Coronary artery (tissue), 2 donors: ENCODE data around the gene LINC00305.

Experiments used
- DNase-seq: peaks from one replicate; pipeline ENCODE4 v3.0.0-alpha.2; 2017; ENCODE audit warnings: low spot score
- H3K27ac ChIP-seq, 2 donors: fragments of 200-600 bp; sonication (generic); one replicate each; pipeline ENCODE4 v1.5.1; 2016 to 2019
- H3K4me3 ChIP-seq: fragments of 200-600 bp; sonication (generic); 2 replicates; pipeline ENCODE4 v1.5.1; 2016; ENCODE audit warnings: mild to moderate bottlenecking, moderate library complexity
- CTCF ChIP-seq: fragments of 200-600 bp; sonication (generic); IDR thresholded peaks from one replicate; pipeline ENCODE4 v1.5.1; 2019; ENCODE audit warnings: antibody characterized with exemption

LINC00305 gene

DNA sequence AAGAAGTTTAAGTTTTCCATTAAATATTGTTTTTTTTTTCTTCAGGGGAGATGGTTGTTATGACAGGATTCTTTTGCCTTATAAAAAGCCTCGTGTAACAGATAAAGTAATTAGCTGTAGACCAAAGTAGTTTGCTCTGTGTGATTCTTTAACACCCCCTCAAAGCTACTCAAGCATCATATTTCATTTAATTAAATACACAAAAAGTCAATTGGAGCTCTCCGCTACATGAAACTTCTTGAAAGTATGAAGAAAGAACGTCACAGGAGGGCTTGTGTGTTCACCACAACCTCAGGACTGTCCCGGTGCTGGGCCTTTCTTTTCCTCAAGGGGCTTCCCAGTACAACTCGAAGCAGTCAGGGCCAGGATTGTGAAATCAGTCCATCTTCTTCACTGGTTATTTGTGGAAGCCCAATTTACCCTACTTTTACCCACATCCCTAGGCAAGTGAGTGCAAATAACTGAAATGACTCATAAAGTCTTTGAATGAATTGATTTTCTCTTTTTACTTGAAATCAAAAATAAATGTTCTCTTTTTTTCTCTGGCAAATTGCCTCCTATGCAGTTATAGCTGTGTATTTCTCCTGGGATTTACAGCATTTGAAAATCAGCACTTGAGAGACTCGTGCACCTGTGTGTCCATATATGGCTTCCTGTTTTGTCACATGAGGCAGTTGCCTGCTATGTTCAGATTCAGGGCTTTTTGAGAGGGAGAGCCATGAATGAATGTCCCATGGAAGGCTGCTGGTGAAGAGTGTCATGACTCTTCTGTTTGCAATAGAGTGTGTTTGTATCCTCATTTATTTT lies 48.6 kb downstream of the LINC00305 start:
- H3K27ac ChIP-seq = no peak overlapping the region
- no peak for DNase-seq
- H3K4me3 ChIP-seq = no peak overlapping the region
- no peak for TF ChIP-seq CTCF

DNA sequence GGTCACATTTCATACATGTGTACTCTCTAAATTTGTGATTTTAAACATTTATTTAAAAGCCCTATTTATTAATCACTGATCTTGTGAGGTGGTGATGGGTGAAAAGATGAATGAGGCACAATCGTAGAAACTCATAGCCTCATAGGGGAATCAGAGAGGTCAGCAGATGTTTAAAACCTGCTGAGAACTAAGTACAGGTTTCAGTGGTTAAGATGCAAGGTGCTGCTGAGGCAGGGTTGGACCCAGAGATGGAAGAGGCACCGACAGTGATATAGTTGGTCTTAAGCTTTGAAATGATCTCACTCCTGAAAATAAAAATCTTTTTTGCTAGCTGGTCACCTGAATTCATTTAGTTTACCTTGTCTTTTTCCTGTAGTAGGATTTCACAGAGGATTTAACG lies 49.6 kb downstream of the LINC00305 start:
- no peak for DNase-seq
- Histone ChIP-seq H3K27ac (no peak overlapping the region), H3K4me3 (no peak overlapping the region)
- no peak for TF ChIP-seq CTCF

- DNase-seq = no peak
- no peak for TF ChIP-seq CTCF
Observed at GRCh38 chr18:64097497-64097896, 51.4 kb downstream of the LINC00305 start.

DNA sequence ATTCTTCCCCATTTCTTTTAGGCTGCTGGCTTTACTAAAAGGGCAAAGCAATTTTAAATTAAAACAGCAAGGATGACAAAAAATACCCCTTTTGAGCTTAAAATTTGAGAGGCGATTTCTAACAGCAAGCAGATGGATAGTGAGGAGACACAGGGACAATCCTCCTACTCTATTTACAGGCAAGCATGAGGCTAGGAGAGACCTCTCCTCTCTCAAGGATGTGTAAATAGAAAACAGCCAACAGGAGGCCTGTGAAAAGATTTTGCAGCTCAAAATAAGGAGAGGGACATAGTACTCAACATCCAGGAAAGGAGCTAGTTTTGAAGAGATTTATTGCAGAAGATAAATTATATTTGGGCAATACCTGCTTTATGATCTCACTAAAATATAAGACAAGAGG lies 53.8 kb downstream of the LINC00305 start:
- DNase-seq = no peak
- TF ChIP-seq CTCF = no peak
- no peak overlapping the region for H3K4me3 ChIP-seq
- no peak overlapping the region for H3K27ac ChIP-seq

More at GRCh38 chr18:64097497-64097896, 51.4 kb downstream of the LINC00305 start:
- Histone ChIP-seq H3K27ac (no peak overlapping the region), H3K4me3 (no peak overlapping the region)

- no peak for DNase-seq
- TF ChIP-seq CTCF = no peak
Observed at GRCh38 chr18:64094210-64094609, 54.7 kb downstream of the LINC00305 start.

DNA sequence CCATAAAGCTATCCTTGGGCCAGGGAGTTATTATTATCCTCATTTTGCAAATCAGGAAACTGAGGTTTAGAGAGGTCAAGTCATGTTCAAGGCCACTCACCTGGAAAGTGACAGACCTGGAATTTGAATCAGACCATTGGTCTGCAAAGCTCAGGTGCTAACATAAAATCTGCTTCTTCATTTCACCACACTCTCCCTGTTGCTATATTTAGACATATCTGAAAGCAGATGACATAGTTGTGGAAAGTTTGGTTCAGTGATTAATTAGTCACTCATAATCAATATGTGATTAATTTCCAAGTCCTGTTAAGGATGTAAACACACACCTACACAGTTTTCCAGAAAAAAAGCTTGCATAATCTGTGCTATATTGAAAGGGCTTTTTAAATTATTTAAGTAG lies 57.4 kb downstream of the LINC00305 start:
- no peak overlapping the region for H3K4me3 ChIP-seq
- no peak for TF ChIP-seq CTCF
- H3K27ac ChIP-seq = no peak overlapping the region
- no peak for DNase-seq

More at GRCh38 chr18:64094210-64094609, 54.7 kb downstream of the LINC00305 start:
- no peak overlapping the region for H3K27ac ChIP-seq
- H3K4me3 ChIP-seq = no peak overlapping the region

DNA sequence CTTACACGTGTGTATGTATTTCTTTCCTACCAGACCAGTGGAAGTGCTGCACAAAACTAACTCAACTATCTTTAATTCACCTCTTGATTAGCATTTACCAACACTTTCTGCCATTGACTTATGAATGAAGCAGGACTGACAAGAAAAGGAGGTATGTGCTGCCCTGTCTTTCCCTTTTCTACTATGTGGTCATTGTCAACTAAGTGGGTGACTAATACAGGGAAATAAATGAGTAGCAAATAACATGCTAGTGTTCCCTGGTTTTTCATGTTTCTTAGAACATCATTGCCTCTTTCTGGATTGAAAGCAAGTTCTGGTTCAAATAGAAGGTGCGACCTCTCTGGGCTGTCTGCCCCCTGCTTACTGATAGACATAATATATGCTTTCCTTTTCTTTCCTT lies 58.0 kb downstream of the LINC00305 start:
- H3K4me3 ChIP-seq = no peak overlapping the region
- no peak for TF ChIP-seq CTCF
- H3K27ac ChIP-seq = no peak overlapping the region
- DNase-seq = no peak
